SW 1271 (cell line): ENCODE data around the gene ZDHHC5.

Source experiments
- DNase-seq, 2 experiments: peaks; one replicate each; lab custom pipeline; 2025; lab: John Stamatoyannopoulos, UW

Gene ZDHHC5

GRCh38 chr11:57667736-57668433, at the start of gene ZDHHC5:
Gene ZDHHC5 (plus strand): TSS chr11:57668114. CDS start chr11:57673091, 4,977 bp downstream.
- DNase-seq: peak; percentile 96 to 98

- no peak for DNase-seq
Observed at GRCh38 chr11:57618438-57618837, 49.5 kb upstream of the ZDHHC5 start.

- DNase-seq: no peak
Observed at GRCh38 chr11:57619331-57619730, 48.6 kb upstream of the ZDHHC5 start.

- DNase-seq: no peak
Observed at GRCh38 chr11:57620467-57620866, 47.4 kb upstream of the ZDHHC5 start.

GRCh38 chr11:57622263-57622662, 45.7 kb upstream of the ZDHHC5 start:
- no peak for DNase-seq

- no peak for DNase-seq
Observed at GRCh38 chr11:57624864-57625263, 43.0 kb upstream of the ZDHHC5 start.

- no peak for DNase-seq
Observed at GRCh38 chr11:57626895-57627294, 41.0 kb upstream of the ZDHHC5 start.

GRCh38 chr11:57630171-57630570, 37.7 kb upstream of the ZDHHC5 start:
- DNase-seq: no peak

GRCh38 chr11:57632116-57632515, 35.8 kb upstream of the ZDHHC5 start:
- DNase-seq: no peak

GRCh38 chr11:57633394-57634070, 34.4 kb upstream of the ZDHHC5 start:
- DNase-seq: no peak

GRCh38 chr11:57634311-57634710, 33.6 kb upstream of the ZDHHC5 start:
- DNase-seq: no peak

GRCh38 chr11:57635246-57635645, 32.7 kb upstream of the ZDHHC5 start:
- no peak for DNase-seq

- DNase-seq: no peak
Observed at GRCh38 chr11:57637626-57638004, 30.3 kb upstream of the ZDHHC5 start.

GRCh38 chr11:57638005-57638781, 29.7 kb upstream of the ZDHHC5 start:
- DNase-seq: peak; percentile 80 to 88

GRCh38 chr11:57638811-57639320, 29.0 kb upstream of the ZDHHC5 start:
- DNase-seq: no peak

- peak in 1 of 2 experiments; percentile 29 for DNase-seq
Observed at GRCh38 chr11:57639321-57640067, 28.4 kb upstream of the ZDHHC5 start.

- DNase-seq: no peak
Observed at GRCh38 chr11:57640068-57640800, 27.7 kb upstream of the ZDHHC5 start.

GRCh38 chr11:57641011-57641807, 26.7 kb upstream of the ZDHHC5 start:
- DNase-seq: peak in 1 of 2 experiments; percentile 64

- peak in 1 of 2 experiments; percentile 20 for DNase-seq
Observed at GRCh38 chr11:57643802-57644201, 24.1 kb upstream of the ZDHHC5 start.
